CD4-positive, alpha-beta T cell treated with Interleukin-10 for 1 hour (primary cell): ENCODE measurements around the gene SDCCAG8.
A peak's percentile ranks its signal among the peaks of the same experiment; 100 is the strongest.

Experiments used
- DNase-seq: peaks from one replicate; pipeline ENCODE4 v3.0.0-alpha.2; 2020

Gene SDCCAG8

GRCh38 chr1:243490748-243491686, 235.2 kb downstream of the SDCCAG8 start:
- no peak for DNase-seq

- DNase-seq = no peak
Observed at GRCh38 chr1:243493156-243494129, 237.6 kb downstream of the SDCCAG8 start.

GRCh38 chr1:243494741-243495431, 239.0 kb downstream of the SDCCAG8 start:
- no peak for DNase-seq

- DNase-seq = no peak
Observed at GRCh38 chr1:243495442-243496186, 239.8 kb downstream of the SDCCAG8 start.

GRCh38 chr1:243496187-243496646, 240.4 kb downstream of the SDCCAG8 start:
- DNase-seq = no peak

- no peak for DNase-seq
Observed at GRCh38 chr1:243496806-243497205, 241.0 kb downstream of the SDCCAG8 start.

- no peak for DNase-seq
Observed at GRCh38 chr1:243497939-243498681, 242.3 kb downstream of the SDCCAG8 start.

- DNase-seq = no peak
Observed at GRCh38 chr1:243499248-243499647, 243.4 kb downstream of the SDCCAG8 start.

GRCh38 chr1:243499711-243500110, 243.9 kb downstream of the SDCCAG8 start:
- DNase-seq = no peak

- DNase-seq = no peak
Observed at GRCh38 chr1:243500512-243500911, 244.7 kb downstream of the SDCCAG8 start.

- no peak for DNase-seq
Observed at GRCh38 chr1:243501002-243501401, 245.2 kb downstream of the SDCCAG8 start.

GRCh38 chr1:243503155-243503554, 247.3 kb downstream of the SDCCAG8 start:
- no peak for DNase-seq

- DNase-seq = no peak
Observed at GRCh38 chr1:243505986-243506689, 250.3 kb downstream of the SDCCAG8 start.

GRCh38 chr1:243507001-243507671, 251.3 kb downstream of the SDCCAG8 start:
- no peak for DNase-seq

- no peak for DNase-seq
Observed at GRCh38 chr1:243507672-243508302, 251.9 kb downstream of the SDCCAG8 start.

- peak; percentile 44 for DNase-seq
Observed at GRCh38 chr1:243508303-243508713, 252.5 kb downstream of the SDCCAG8 start.

- no peak for DNase-seq
Observed at GRCh38 chr1:243508943-243509342, 253.1 kb downstream of the SDCCAG8 start.

- no peak for DNase-seq
Observed at GRCh38 chr1:243510928-243511327, 255.1 kb downstream of the SDCCAG8 start.

- DNase-seq = no peak
Observed at GRCh38 chr1:243513726-243514491, 258.1 kb downstream of the SDCCAG8 start.
